ENCODE results near the gene AGER. TPM values are rescaled to one million over a fixed set of nuclear protein-coding genes. Genes with fewer than 3 reads are reported as not detected.

Gene AGER
- total and polyA plus RNA-seq, 2 donors, result 8.5 to 81.3 TPM

DNA sequence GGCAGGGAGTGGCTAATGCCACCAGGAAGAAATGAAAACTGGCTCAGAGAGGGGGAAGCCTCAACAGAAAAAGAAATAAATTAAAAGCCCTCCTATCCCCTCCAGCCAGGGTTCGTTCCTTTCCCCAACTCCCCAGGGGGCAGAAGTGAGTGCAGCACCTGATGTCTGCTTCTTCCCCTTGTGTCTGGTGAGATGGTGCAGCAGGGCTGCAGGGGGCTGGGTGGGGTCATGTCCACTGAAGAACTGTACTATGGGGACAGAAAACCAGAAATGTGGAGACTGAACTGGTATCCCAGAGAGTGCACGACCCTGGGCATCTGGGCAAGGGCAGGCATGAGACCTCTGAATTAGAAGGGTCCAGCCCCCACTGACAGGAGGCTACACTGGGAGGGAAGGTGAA lies 15.7 kb downstream of the AGER start:
- no peaks in the 10 kb centered on the region for H3K9me3 ChIP-seq (ENCODE audit: control insufficient read depth in 2 of 2, insufficient read depth in 1 of 2, low read length in 1 of 2)
- WGBS, result 90% methylated on average over 2 of the region's 2 CpGs
- no peak for DNase-seq (ENCODE audit: low read depth in 6 of 9, low spot score in 9 of 9)
- no peaks in the 10 kb centered on the region for H3K27me3 ChIP-seq (ENCODE audit: control insufficient read depth in 2 of 2, insufficient read depth in 1 of 2, low read length in 1 of 2)
- H3K36me3 ChIP-seq (ENCODE audit: control insufficient read depth in 2 of 2, insufficient read depth in 2 of 2, low read length in 1 of 2), result peaks cover 56 to 62% of the 10 kb centered on the region in 2 donors
- H3K27ac ChIP-seq (ENCODE audit: low read depth in 1 of 2, low read length in 1 of 2), result no peak overlapping the region
- no peak overlapping the region for H3K4me3 ChIP-seq (ENCODE audit: low read length in 2 of 2)
- peaks cover 0 to 7% of the 10 kb centered on the region in 2 donors for H3K4me1 ChIP-seq (ENCODE audit: control insufficient read depth in 2 of 2, insufficient read depth in 2 of 2, low read length in 2 of 2)

DNA sequence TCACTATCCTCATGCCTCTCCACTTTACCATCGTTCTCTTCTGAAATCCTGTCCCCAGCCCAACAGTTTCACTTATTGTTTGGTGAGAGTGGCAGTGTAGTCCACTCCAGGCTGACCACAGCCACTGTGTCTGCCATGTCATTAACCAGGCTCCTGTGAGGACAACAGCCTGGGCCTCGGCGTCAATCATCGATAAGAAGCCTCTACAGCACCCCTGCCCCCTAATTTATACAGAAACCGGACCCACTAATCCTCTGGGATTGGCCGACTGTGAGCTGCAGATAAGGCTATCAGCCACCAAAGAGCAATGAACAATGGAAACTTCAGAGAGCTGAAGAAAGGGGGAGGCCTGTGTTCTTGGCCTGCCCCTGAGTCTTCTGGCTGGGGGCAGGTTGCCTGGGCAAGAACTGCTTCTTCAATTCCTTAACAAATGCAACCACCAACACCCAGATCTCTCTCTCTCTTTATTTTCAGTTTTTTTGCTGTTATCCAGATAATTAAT lies 16.2 kb downstream of the AGER start:
- no peak overlapping the region for H3K4me3 ChIP-seq (ENCODE audit: low read length in 2 of 2)
- no peaks in the 10 kb centered on the region for H3K27me3 ChIP-seq (ENCODE audit: control insufficient read depth in 2 of 2, insufficient read depth in 1 of 2, low read length in 1 of 2)
- no peak for DNase-seq (ENCODE audit: low read depth in 6 of 9, low spot score in 9 of 9)
- WGBS, result 94% methylated on average over 6 of the region's 6 CpGs
- no peak overlapping the region for H3K27ac ChIP-seq (ENCODE audit: low read depth in 1 of 2, low read length in 1 of 2)
- H3K9me3 ChIP-seq (ENCODE audit: control insufficient read depth in 2 of 2, insufficient read depth in 1 of 2, low read length in 1 of 2), result no peaks in the 10 kb centered on the region
- peaks cover 61 to 67% of the 10 kb centered on the region in 2 donors for H3K36me3 ChIP-seq (ENCODE audit: control insufficient read depth in 2 of 2, insufficient read depth in 2 of 2, low read length in 1 of 2)
- peaks cover 0 to 2% of the 10 kb centered on the region in 2 donors for H3K4me1 ChIP-seq (ENCODE audit: control insufficient read depth in 2 of 2, insufficient read depth in 2 of 2, low read length in 2 of 2)

- no peaks in the 10 kb centered on the region for H3K27me3 ChIP-seq (ENCODE audit: control insufficient read depth in 2 of 2, insufficient read depth in 1 of 2, low read length in 1 of 2)
- WGBS, result 97% methylated on average over 32 of the region's 32 CpGs
- peaks cover 67 to 69% of the 10 kb centered on the region in 2 donors for H3K36me3 ChIP-seq (ENCODE audit: control insufficient read depth in 2 of 2, insufficient read depth in 2 of 2, low read length in 1 of 2)
- no peak overlapping the region for H3K4me3 ChIP-seq (ENCODE audit: low read length in 2 of 2)
- H3K4me1 ChIP-seq (ENCODE audit: control insufficient read depth in 2 of 2, insufficient read depth in 2 of 2, low read length in 2 of 2), result no peaks in the 10 kb centered on the region
- DNase-seq (ENCODE audit: low read depth in 6 of 9, low spot score in 9 of 9), result no peak
- H3K27ac ChIP-seq (ENCODE audit: low read depth in 1 of 2, low read length in 1 of 2), result no peak overlapping the region
- H3K9me3 ChIP-seq (ENCODE audit: control insufficient read depth in 2 of 2, insufficient read depth in 1 of 2, low read length in 1 of 2), result no peaks in the 10 kb centered on the region
Observed at GRCh38 chr6:32167154-32167760, 16.8 kb downstream of the AGER start.

GRCh38 chr6:32166411-32167061 lies 17.5 kb downstream of the AGER start:
- Histone ChIP-seq H3K36me3 (ENCODE audit: control insufficient read depth in 2 of 2, insufficient read depth in 2 of 2, low read length in 1 of 2) (peaks cover 67 to 69% of the 10 kb centered on the region in 2 donors), H3K9me3 (ENCODE audit: control insufficient read depth in 2 of 2, insufficient read depth in 1 of 2, low read length in 1 of 2) (no peaks in the 10 kb centered on the region), H3K4me1 (ENCODE audit: control insufficient read depth in 2 of 2, insufficient read depth in 2 of 2, low read length in 2 of 2) (no peaks in the 10 kb centered on the region), H3K27me3 (ENCODE audit: control insufficient read depth in 2 of 2, insufficient read depth in 1 of 2, low read length in 1 of 2) (no peaks in the 10 kb centered on the region), H3K27ac (ENCODE audit: low read depth in 1 of 2, low read length in 1 of 2) (no peak overlapping the region), H3K4me3 (ENCODE audit: low read length in 2 of 2) (no peak overlapping the region)
- WGBS, result 97% methylated on average over 30 of the region's 30 CpGs
- no peak for DNase-seq (ENCODE audit: low read depth in 6 of 9, low spot score in 9 of 9)

DNA sequence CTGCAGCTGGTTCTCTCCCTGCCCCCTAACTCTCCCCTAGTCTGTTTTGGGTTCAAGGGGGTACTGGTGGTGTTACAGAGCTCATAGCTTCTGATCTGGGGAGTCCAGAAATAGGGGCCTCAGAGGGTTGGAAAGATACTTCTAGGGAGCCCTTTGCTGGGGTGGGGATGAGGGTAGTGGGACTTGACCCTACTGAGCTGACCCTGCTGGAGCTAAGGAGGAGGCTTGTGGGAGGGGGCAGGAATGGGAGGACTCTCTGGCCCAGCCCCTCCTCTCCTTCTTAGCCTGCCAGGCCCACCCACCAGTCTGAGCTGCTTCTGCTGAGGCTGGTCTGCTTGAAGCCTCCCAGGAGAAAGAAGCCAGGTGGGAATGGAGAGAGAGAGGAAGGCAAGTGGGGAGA lies 19.8 kb downstream of the AGER start, which contains the start of gene EGFL8:
EGFL8 (plus strand) TSS at position 301 of the 400 bp plus-strand sequence. CDS start 1,571 bp downstream, outside the sequence.
- no peaks in the 10 kb centered on the region for H3K9me3 ChIP-seq (ENCODE audit: control insufficient read depth in 2 of 2, insufficient read depth in 1 of 2, low read length in 1 of 2)
- H3K4me1 ChIP-seq (ENCODE audit: control insufficient read depth in 2 of 2, insufficient read depth in 2 of 2, low read length in 2 of 2), result no peaks in the 10 kb centered on the region
- peaks cover 45 to 50% of the 10 kb centered on the region in 2 donors for H3K36me3 ChIP-seq (ENCODE audit: control insufficient read depth in 2 of 2, insufficient read depth in 2 of 2, low read length in 1 of 2)
- H3K4me3 ChIP-seq (ENCODE audit: low read length in 2 of 2), result no peak within 1 kb of the TSS
- H3K27me3 ChIP-seq (ENCODE audit: control insufficient read depth in 2 of 2, insufficient read depth in 1 of 2, low read length in 1 of 2), result no peaks in the 10 kb centered on the region
- no peak within 1 kb of the TSS for H3K27ac ChIP-seq (ENCODE audit: low read depth in 1 of 2, low read length in 1 of 2)
- DNase-seq (ENCODE audit: low read depth in 6 of 9, low spot score in 9 of 9), result no peak

DNA sequence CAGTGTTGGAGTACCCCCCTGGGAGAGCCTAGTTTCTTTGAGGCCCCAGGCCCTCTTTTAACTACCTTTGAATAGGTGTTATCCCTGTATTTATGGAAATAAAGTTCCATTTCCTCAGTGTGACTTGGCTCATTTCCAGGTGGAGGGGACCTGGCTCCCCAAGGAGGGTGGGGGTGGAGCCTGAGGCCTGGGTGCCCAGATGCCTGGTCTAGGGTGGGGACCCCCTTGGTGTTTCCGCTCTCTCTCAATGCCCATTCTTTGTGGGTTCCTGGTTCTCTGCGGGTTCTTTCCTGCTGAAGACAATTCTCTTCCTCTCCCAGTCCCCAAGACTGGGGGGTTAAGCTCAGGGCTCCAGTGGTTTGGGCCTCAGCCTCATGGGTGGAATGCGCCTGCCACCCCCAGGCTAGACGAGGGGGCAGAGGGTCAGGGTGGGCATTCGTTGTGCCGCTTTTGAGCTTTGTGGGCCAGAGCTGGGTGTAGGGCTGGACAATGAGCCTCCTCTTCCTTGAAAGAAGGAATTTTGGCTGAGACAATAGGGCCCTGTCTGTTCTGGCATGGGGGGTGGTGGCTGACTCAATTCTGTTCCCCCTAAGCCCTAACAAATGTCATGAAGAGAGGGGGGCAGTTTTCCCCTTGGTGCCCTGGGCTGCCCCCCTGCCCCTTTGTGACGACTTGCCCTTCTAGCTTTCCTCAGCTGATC lies 20.3 kb downstream of the AGER start:
- DNase-seq (ENCODE audit: low read depth in 6 of 9, low spot score in 9 of 9), result no peak
- 97% methylated on average over 7 of the region's 7 CpGs for WGBS
- H3K9me3 ChIP-seq (ENCODE audit: control insufficient read depth in 2 of 2, insufficient read depth in 1 of 2, low read length in 1 of 2), result no peaks in the 10 kb centered on the region
- peaks cover 39 to 45% of the 10 kb centered on the region in 2 donors for H3K36me3 ChIP-seq (ENCODE audit: control insufficient read depth in 2 of 2, insufficient read depth in 2 of 2, low read length in 1 of 2)
- H3K4me1 ChIP-seq (ENCODE audit: control insufficient read depth in 2 of 2, insufficient read depth in 2 of 2, low read length in 2 of 2), result no peaks in the 10 kb centered on the region
- H3K27ac ChIP-seq (ENCODE audit: low read depth in 1 of 2, low read length in 1 of 2), result no peak overlapping the region
- no peaks in the 10 kb centered on the region for H3K27me3 ChIP-seq (ENCODE audit: control insufficient read depth in 2 of 2, insufficient read depth in 1 of 2, low read length in 1 of 2)
- no peak overlapping the region for H3K4me3 ChIP-seq (ENCODE audit: low read length in 2 of 2)

GRCh38 chr6:32158052-32158451 lies 26.0 kb downstream of the AGER start:
- no peak overlapping the region for H3K27ac ChIP-seq (ENCODE audit: low read depth in 1 of 2, low read length in 1 of 2)
- peaks cover 30 to 34% of the 10 kb centered on the region in 2 donors for H3K36me3 ChIP-seq (ENCODE audit: control insufficient read depth in 2 of 2, insufficient read depth in 2 of 2, low read length in 1 of 2)
- peaks cover 0 to 14% of the 10 kb centered on the region in 2 donors for H3K27me3 ChIP-seq (ENCODE audit: control insufficient read depth in 2 of 2, insufficient read depth in 1 of 2, low read length in 1 of 2)
- H3K9me3 ChIP-seq (ENCODE audit: control insufficient read depth in 2 of 2, insufficient read depth in 1 of 2, low read length in 1 of 2), result no peaks in the 10 kb centered on the region
- H3K4me3 ChIP-seq (ENCODE audit: low read length in 2 of 2), result no peak overlapping the region
- no peak for DNase-seq (ENCODE audit: low read depth in 6 of 9, low spot score in 9 of 9)
- peaks cover 9 to 27% of the 10 kb centered on the region in 2 donors for H3K4me1 ChIP-seq (ENCODE audit: control insufficient read depth in 2 of 2, insufficient read depth in 2 of 2, low read length in 2 of 2)

GRCh38 chr6:32156891-32157290 lies 27.2 kb downstream of the AGER start:
- peaks cover 17 to 39% of the 10 kb centered on the region in 2 donors for H3K4me1 ChIP-seq (ENCODE audit: control insufficient read depth in 2 of 2, insufficient read depth in 2 of 2, low read length in 2 of 2)
- H3K27ac ChIP-seq (ENCODE audit: low read depth in 1 of 2, low read length in 1 of 2), result no peak overlapping the region
- no peak for DNase-seq (ENCODE audit: low read depth in 6 of 9, low spot score in 9 of 9)
- 98% methylated on average over 9 of the region's 9 CpGs for WGBS
- H3K4me3 ChIP-seq (ENCODE audit: low read length in 2 of 2), result no peak overlapping the region
- peaks cover 22 to 29% of the 10 kb centered on the region in 2 donors for H3K36me3 ChIP-seq (ENCODE audit: control insufficient read depth in 2 of 2, insufficient read depth in 2 of 2, low read length in 1 of 2)
- no peaks in the 10 kb centered on the region for H3K9me3 ChIP-seq (ENCODE audit: control insufficient read depth in 2 of 2, insufficient read depth in 1 of 2, low read length in 1 of 2)
- H3K27me3 ChIP-seq (ENCODE audit: control insufficient read depth in 2 of 2, insufficient read depth in 1 of 2, low read length in 1 of 2), result peaks cover 2 to 26% of the 10 kb centered on the region in 2 donors

Data from thymus (tissue), 11 donors.